ENCODE measurements around the gene SPOCK1.

Gene SPOCK1

GRCh38 chr5:137070521-137070920 is 428.6 kb downstream of the SPOCK1 start:
- no peak for DNase-seq (ENCODE audit: low read depth)

GRCh38 chr5:137069358-137069757 is 429.8 kb downstream of the SPOCK1 start:
- no peak for DNase-seq (ENCODE audit: low read depth)

- no peak for DNase-seq (ENCODE audit: low read depth)
Observed at GRCh38 chr5:137061382-137061781, 437.7 kb downstream of the SPOCK1 start.

- no peak for DNase-seq (ENCODE audit: low read depth)
Observed at GRCh38 chr5:137058089-137058488, 441.0 kb downstream of the SPOCK1 start.

- no peak for DNase-seq (ENCODE audit: low read depth)
Observed at GRCh38 chr5:137056676-137057075, 442.4 kb downstream of the SPOCK1 start.

- no peak for DNase-seq (ENCODE audit: low read depth)
Observed at GRCh38 chr5:137055271-137055872, 443.8 kb downstream of the SPOCK1 start.

GRCh38 chr5:137054792-137055191 is 444.3 kb downstream of the SPOCK1 start:
- no peak for DNase-seq (ENCODE audit: low read depth)

- no peak for DNase-seq (ENCODE audit: low read depth)
Observed at GRCh38 chr5:137054335-137054734, 444.8 kb downstream of the SPOCK1 start.

GRCh38 chr5:137051161-137051560 is 448.0 kb downstream of the SPOCK1 start:
- no peak for DNase-seq (ENCODE audit: low read depth)

- DNase-seq (ENCODE audit: low read depth) = no peak
Observed at GRCh38 chr5:137040641-137041340, 458.3 kb downstream of the SPOCK1 start.

- DNase-seq (ENCODE audit: low read depth) = no peak
Observed at GRCh38 chr5:137040024-137040423, 459.1 kb downstream of the SPOCK1 start.

- DNase-seq (ENCODE audit: low read depth) = no peak
Observed at GRCh38 chr5:137037848-137038247, 461.3 kb downstream of the SPOCK1 start.

- no peak for DNase-seq (ENCODE audit: low read depth)
Observed at GRCh38 chr5:137036640-137037039, 462.5 kb downstream of the SPOCK1 start.

GRCh38 chr5:137035480-137035878 is 463.6 kb downstream of the SPOCK1 start:
- DNase-seq (ENCODE audit: low read depth) = no peak

GRCh38 chr5:137034764-137035479 is 464.2 kb downstream of the SPOCK1 start:
- DNase-seq (ENCODE audit: low read depth) = no peak

GRCh38 chr5:137034213-137034612 is 464.9 kb downstream of the SPOCK1 start:
- no peak for DNase-seq (ENCODE audit: low read depth)

GRCh38 chr5:137032929-137033328 is 466.2 kb downstream of the SPOCK1 start:
- DNase-seq (ENCODE audit: low read depth) = no peak

GRCh38 chr5:137027758-137028157 is 471.4 kb downstream of the SPOCK1 start:
- DNase-seq (ENCODE audit: low read depth) = no peak

- DNase-seq (ENCODE audit: low read depth) = no peak
Observed at GRCh38 chr5:137026296-137026695, 472.8 kb downstream of the SPOCK1 start.

GRCh38 chr5:137024044-137024443 is 475.1 kb downstream of the SPOCK1 start:
- no peak for DNase-seq (ENCODE audit: low read depth)

- DNase-seq (ENCODE audit: low read depth) = no peak
Observed at GRCh38 chr5:137023371-137023770, 475.8 kb downstream of the SPOCK1 start.

- no peak for DNase-seq (ENCODE audit: low read depth)
Observed at GRCh38 chr5:137022725-137023124, 476.4 kb downstream of the SPOCK1 start.

- DNase-seq (ENCODE audit: low read depth) = no peak
Observed at GRCh38 chr5:137022043-137022442, 477.1 kb downstream of the SPOCK1 start.

Measured in stimulated activated CD8-positive, alpha-beta memory T cell treated with anti-CD3 and anti-CD28 coated beads, Interleukin-7, amount 100 ng/mL, for 24 hours (primary cell).